ENCODE data around the gene IFNGR2. TPM values are rescaled to one million over a fixed set of nuclear protein-coding genes. Genes with fewer than 3 reads are reported as not detected.
"Not testable (repeated sequence)": the region's sequence is repeated elsewhere in the genome, so short reads cannot be mapped to it uniquely, and the experiment has no call there.

Gene IFNGR2
- total RNA-seq, 1 experiment from 2014 or later, result 52.1 TPM

DNA sequence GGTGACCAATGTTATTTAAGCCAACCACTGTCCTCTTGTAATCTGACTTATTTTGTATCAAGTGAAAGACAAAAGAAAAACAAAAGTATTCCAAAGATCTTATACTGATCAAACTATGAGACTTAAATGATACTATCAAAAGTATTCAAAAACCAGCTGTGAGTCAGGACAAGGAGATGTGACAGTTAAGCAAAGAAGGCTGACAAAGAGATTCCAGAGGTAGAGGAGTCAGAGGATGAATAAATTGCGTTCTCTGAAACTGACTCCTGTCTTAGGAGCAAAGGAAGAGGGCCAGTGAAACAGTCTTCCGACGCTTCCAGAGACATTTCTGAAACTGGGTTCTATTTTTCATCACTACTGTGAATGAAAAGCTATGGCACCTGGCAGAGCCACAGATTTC, 55.6 kb downstream of the IFNGR2 start:
- Histone ChIP-seq H3K4me3 (ENCODE audit: low read length) (no peak overlapping the region), H3K27me3 (ENCODE audit: low read length) (no peaks in the 10 kb centered on the region), H2AFZ (ENCODE audit: low read length) (no peak overlapping the region), H3K4me1 (ENCODE audit: low read length) (0 out of 2 replicates have a peak, but pooled peaks cover 2% of the 10 kb centered on the region), H3K9me2 (replicated peaks; ENCODE audit: insufficient read depth, low read length) (no peaks in the 10 kb centered on the region), H3K4me2 (ENCODE audit: low read depth, low read length, poor library complexity, severe bottlenecking) (no peak overlapping the region), H4K20me1 (ENCODE audit: insufficient read depth, low read depth, low read length) (no peaks in the 10 kb centered on the region), H3K9ac (ENCODE audit: low read length) (no peak overlapping the region), H3K79me2 (ENCODE audit: low read length) (no peaks in the 10 kb centered on the region), H3K36me3 (ENCODE audit: insufficient read depth, low read length) (peaks cover 15% of the 10 kb centered on the region; the same call in 1 of the 2 replicates), H3K27ac (ENCODE audit: low read length) (no peak overlapping the region), H3K9me3 (ENCODE audit: low read length) (no peaks in the 10 kb centered on the region)
- no peak for DNase-seq

DNA sequence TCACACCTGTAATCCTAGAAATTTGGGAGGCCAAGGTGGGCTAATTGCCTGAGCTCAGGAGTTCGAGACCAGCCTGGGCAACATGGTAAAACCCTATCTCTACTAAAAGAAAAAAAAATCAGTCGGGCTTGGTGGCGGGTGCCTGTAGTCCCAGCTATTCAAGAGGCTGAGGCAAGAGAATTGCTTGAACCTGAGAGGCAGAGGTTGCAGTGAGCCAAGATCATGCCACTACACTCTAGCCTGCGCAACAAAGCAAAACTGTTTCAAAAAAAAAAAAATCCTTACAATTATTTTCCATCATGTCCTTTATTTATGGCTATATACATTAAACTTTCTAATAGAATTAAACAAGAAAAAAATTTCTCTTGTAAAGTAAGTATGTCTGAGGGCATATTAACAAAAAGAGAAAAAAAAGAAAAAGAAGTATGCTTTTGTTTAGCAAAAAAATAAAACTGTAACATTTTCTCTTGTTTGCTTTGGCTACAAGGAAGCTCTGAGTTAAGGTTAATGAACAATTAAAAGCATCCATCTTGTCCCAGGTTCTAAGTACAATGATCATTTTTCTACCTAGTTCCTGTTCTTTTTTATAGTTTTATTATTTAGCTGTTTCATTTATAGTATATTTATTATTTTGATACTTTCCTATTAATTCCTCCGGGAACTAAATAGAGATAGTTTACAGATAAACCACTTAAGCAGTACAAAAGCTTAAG, 58.5 kb downstream of the IFNGR2 start:
- DNase-seq, result no peak
- no peak overlapping the region for H3K9ac ChIP-seq (ENCODE audit: low read length)
- no peaks in the 10 kb centered on the region for H4K20me1 ChIP-seq (ENCODE audit: insufficient read depth, low read depth, low read length)
- no peak overlapping the region for H3K4me2 ChIP-seq (ENCODE audit: low read depth, low read length, poor library complexity, severe bottlenecking)
- no peaks in the 10 kb centered on the region for H3K9me2 ChIP-seq (replicated peaks; ENCODE audit: insufficient read depth, low read length)
- 0 out of 2 replicates have a peak, but pooled peaks cover 4% of the 10 kb centered on the region for H3K79me2 ChIP-seq (ENCODE audit: low read length)
- H3K27me3 ChIP-seq (ENCODE audit: low read length), result no peaks in the 10 kb centered on the region
- H2AFZ ChIP-seq (ENCODE audit: low read length), result no peak overlapping the region
- H3K27ac ChIP-seq (ENCODE audit: low read length), result no peak overlapping the region
- H3K36me3 ChIP-seq (ENCODE audit: insufficient read depth, low read length), result peaks cover 16% of the 10 kb centered on the region; the same call in 1 of the 2 replicates
- H3K4me3 ChIP-seq (ENCODE audit: low read length), result no peak overlapping the region
- H3K4me1 ChIP-seq (ENCODE audit: low read length), result 0 out of 2 replicates have a peak, but pooled peaks cover 2% of the 10 kb centered on the region
- no peaks in the 10 kb centered on the region for H3K9me3 ChIP-seq (ENCODE audit: low read length)

GRCh38 chr21:33469183-33469582, 66.0 kb downstream of the IFNGR2 start:
- H3K4me2 ChIP-seq (ENCODE audit: low read depth, low read length, poor library complexity, severe bottlenecking); H3K4me1 ChIP-seq (ENCODE audit: low read length); H3K9ac ChIP-seq (ENCODE audit: low read length); DNase-seq; H2AFZ ChIP-seq (ENCODE audit: low read length); H3K9me3 ChIP-seq (ENCODE audit: low read length); H3K36me3 ChIP-seq (ENCODE audit: insufficient read depth, low read length); H4K20me1 ChIP-seq (ENCODE audit: insufficient read depth, low read depth, low read length); H3K9me2 ChIP-seq (replicated peaks; ENCODE audit: insufficient read depth, low read length); H3K27ac ChIP-seq (ENCODE audit: low read length); H3K4me3 ChIP-seq (ENCODE audit: low read length); H3K27me3 ChIP-seq (ENCODE audit: low read length): not testable (repeated sequence)
- peaks cover 72% of the 10 kb centered on the region for H3K79me2 ChIP-seq (ENCODE audit: low read length)

GRCh38 chr21:33470701-33471100, 67.5 kb downstream of the IFNGR2 start:
- Histone ChIP-seq H3K36me3 (ENCODE audit: insufficient read depth, low read length) (peaks cover 9% of the 10 kb centered on the region; the same call in 1 of the 2 replicates), H3K27me3 (ENCODE audit: low read length) (no peaks in the 10 kb centered on the region), H3K9me3 (ENCODE audit: low read length) (no peaks in the 10 kb centered on the region), H3K27ac (ENCODE audit: low read length) (no peak overlapping the region), H3K9ac (ENCODE audit: low read length) (no peak overlapping the region), H3K4me2 (ENCODE audit: low read depth, low read length, poor library complexity, severe bottlenecking) (no peak overlapping the region), H3K79me2 (ENCODE audit: low read length) (peaks cover 84% of the 10 kb centered on the region), H3K4me1 (ENCODE audit: low read length) (peaks cover 9% of the 10 kb centered on the region), H3K4me3 (ENCODE audit: low read length) (no peak overlapping the region), H2AFZ (ENCODE audit: low read length) (no peak overlapping the region), H3K9me2 (replicated peaks; ENCODE audit: insufficient read depth, low read length) (no peaks in the 10 kb centered on the region), H4K20me1 (ENCODE audit: insufficient read depth, low read depth, low read length) (no peaks in the 10 kb centered on the region)
- DNase-seq, result no peak

DNA sequence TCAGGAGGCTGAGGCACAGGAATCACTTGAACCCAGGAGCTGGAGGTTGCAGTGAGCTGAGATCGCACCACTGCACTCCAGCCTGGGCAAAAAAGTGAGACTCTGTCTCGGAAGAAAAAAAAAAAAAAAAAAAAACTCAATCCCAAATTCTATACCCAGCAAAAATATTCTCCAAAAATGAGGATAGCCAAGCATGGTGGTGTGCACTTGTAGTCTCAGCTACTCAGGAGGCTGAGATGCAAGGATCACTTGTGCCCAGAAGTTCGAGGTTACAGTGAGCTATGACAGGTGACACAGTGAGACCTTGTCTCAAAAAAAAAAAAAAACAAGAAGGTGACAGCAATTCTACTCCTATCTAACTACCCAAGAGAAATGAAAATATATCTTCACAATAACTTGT, 70.1 kb downstream of the IFNGR2 start:
- peaks cover 11% of the 10 kb centered on the region for H3K4me1 ChIP-seq (ENCODE audit: low read length)
- H3K36me3 ChIP-seq (ENCODE audit: insufficient read depth, low read length), result no peaks in the 10 kb centered on the region
- no peak overlapping the region for H3K4me2 ChIP-seq (ENCODE audit: low read depth, low read length, poor library complexity, severe bottlenecking)
- DNase-seq, result no peak
- no peak overlapping the region for H3K9ac ChIP-seq (ENCODE audit: low read length)
- peaks cover 88% of the 10 kb centered on the region for H3K79me2 ChIP-seq (ENCODE audit: low read length)
- no peaks in the 10 kb centered on the region for H3K27me3 ChIP-seq (ENCODE audit: low read length)
- no peak overlapping the region for H2AFZ ChIP-seq (ENCODE audit: low read length)
- no peaks in the 10 kb centered on the region for H4K20me1 ChIP-seq (ENCODE audit: insufficient read depth, low read depth, low read length)
- H3K4me3 ChIP-seq (ENCODE audit: low read length), result no peak overlapping the region
- H3K9me3 ChIP-seq (ENCODE audit: low read length), result no peaks in the 10 kb centered on the region
- no peak overlapping the region for H3K27ac ChIP-seq (ENCODE audit: low read length)
- H3K9me2 ChIP-seq (replicated peaks; ENCODE audit: insufficient read depth, low read length), result no peaks in the 10 kb centered on the region

DNA sequence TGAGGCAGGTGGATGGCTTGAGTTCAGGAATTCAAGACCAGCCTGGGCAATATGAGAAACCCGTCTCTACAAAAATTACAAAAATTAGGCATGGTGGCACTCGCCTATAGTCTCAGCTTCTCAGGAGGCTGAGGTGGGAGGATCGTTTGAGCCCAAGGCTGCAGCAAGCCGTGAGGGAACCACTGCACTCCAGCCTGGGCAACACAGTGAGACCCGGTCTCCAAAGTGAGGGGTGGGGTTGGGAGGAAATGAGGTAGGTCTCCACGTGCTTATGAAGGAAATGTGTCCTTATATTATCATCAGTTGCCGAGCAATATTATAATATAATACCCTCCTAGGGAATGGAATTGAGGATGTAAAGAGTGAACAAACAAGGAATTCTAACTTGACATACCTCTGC, 73.9 kb downstream of the IFNGR2 start:
- Histone ChIP-seq H3K79me2 (ENCODE audit: low read length) (peaks cover 65% of the 10 kb centered on the region), H3K4me3 (ENCODE audit: low read length) (no peak overlapping the region), H3K27ac (ENCODE audit: low read length) (no peak overlapping the region), H3K27me3 (ENCODE audit: low read length) (no peaks in the 10 kb centered on the region), H3K36me3 (ENCODE audit: insufficient read depth, low read length) (no peaks in the 10 kb centered on the region), H3K9ac (ENCODE audit: low read length) (no peak overlapping the region), H3K9me2 (replicated peaks; ENCODE audit: insufficient read depth, low read length) (no peaks in the 10 kb centered on the region), H2AFZ (ENCODE audit: low read length) (no peak overlapping the region), H3K9me3 (ENCODE audit: low read length) (no peaks in the 10 kb centered on the region), H4K20me1 (ENCODE audit: insufficient read depth, low read depth, low read length) (no peaks in the 10 kb centered on the region), H3K4me2 (ENCODE audit: low read depth, low read length, poor library complexity, severe bottlenecking) (no peak overlapping the region), H3K4me1 (ENCODE audit: low read length) (peaks cover 13% of the 10 kb centered on the region)
- no peak for DNase-seq

GRCh38 chr21:33478182-33478581, 75.0 kb downstream of the IFNGR2 start:
- no peaks in the 10 kb centered on the region for H3K9me3 ChIP-seq (ENCODE audit: low read length)
- H3K27ac ChIP-seq (ENCODE audit: low read length), result peak overlapping the region; percentile 76; the same call in 1 of the 2 replicates
- H3K4me3 ChIP-seq (ENCODE audit: low read length), result peak overlapping the region; percentile 99
- peak overlapping the region; percentile 88 for H3K4me2 ChIP-seq (ENCODE audit: low read depth, low read length, poor library complexity, severe bottlenecking)
- H3K9ac ChIP-seq (ENCODE audit: low read length), result peak overlapping the region; percentile 89
- no peaks in the 10 kb centered on the region for H4K20me1 ChIP-seq (ENCODE audit: insufficient read depth, low read depth, low read length)
- H3K36me3 ChIP-seq (ENCODE audit: insufficient read depth, low read length), result no peaks in the 10 kb centered on the region
- peak; percentile 47 for DNase-seq
- no peak overlapping the region for H2AFZ ChIP-seq (ENCODE audit: low read length)
- H3K4me1 ChIP-seq (ENCODE audit: low read length), result peaks cover 13% of the 10 kb centered on the region
- peaks cover 54% of the 10 kb centered on the region for H3K79me2 ChIP-seq (ENCODE audit: low read length)
- no peaks in the 10 kb centered on the region for H3K9me2 ChIP-seq (replicated peaks; ENCODE audit: insufficient read depth, low read length)
- H3K27me3 ChIP-seq (ENCODE audit: low read length), result no peaks in the 10 kb centered on the region

DNA sequence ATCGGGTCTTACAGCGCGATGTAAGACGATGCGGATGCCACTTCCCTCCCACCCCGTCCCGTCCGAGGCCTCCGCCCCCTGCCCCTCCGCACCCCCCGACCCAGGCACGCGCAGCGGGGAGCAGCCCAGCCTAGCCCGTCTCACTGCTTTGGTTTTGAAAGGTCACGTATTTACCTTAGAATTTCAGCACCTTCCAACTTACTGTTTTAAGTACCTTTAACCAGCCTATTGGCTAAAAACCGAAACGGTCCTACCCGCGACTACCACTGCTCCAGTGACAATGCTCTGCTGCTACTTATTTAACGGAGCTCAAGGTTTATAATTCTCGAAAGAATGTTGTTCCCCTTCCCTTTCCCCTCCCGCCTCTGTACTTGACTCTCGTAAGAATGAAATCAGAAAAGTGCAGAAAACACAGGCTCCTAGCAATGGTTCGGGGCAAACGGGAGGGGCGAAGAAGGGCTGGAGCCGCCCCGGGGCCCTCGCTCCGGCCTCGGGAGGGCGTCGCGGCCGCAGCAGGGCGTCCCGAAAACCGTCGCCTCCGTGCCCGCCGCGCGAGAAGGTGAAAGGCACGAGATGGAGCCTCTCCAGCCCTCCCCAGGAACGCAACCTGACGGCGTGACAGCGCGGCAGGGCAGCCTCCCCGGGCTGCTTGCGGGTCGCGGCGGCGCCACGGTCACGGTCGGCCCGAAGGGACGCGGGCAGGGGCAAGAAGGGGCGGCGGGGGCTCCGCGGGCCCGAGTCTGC, 75.9 kb downstream of the IFNGR2 start:
- Histone ChIP-seq H3K4me1 (ENCODE audit: low read length) (peaks cover 13% of the 10 kb centered on the region), H3K4me3 (ENCODE audit: low read length) (peak overlapping the region; percentile 99), H3K9me3 (ENCODE audit: low read length) (no peaks in the 10 kb centered on the region), H3K36me3 (ENCODE audit: insufficient read depth, low read length) (no peaks in the 10 kb centered on the region), H4K20me1 (ENCODE audit: insufficient read depth, low read depth, low read length) (no peaks in the 10 kb centered on the region), H3K79me2 (ENCODE audit: low read length) (peaks cover 45% of the 10 kb centered on the region), H2AFZ (ENCODE audit: low read length) (peak overlapping the region; percentile 88; the same call in 1 of the 2 replicates), H3K9me2 (replicated peaks; ENCODE audit: insufficient read depth, low read length) (no peaks in the 10 kb centered on the region), H3K27ac (ENCODE audit: low read length) (peak overlapping the region; percentile 76), H3K27me3 (ENCODE audit: low read length) (no peaks in the 10 kb centered on the region), H3K4me2 (ENCODE audit: low read depth, low read length, poor library complexity, severe bottlenecking) (peak overlapping the region; percentile 88), H3K9ac (ENCODE audit: low read length) (peak overlapping the region; percentile 89)
- peak; percentile 80 for DNase-seq
